K562 (cell line): ENCODE measurements around the gene AKAP7. TPM values are rescaled to one million over a fixed set of nuclear protein-coding genes. Genes with fewer than 3 reads are reported as not detected.
A peak's percentile ranks its signal among the peaks of the same experiment; 100 is the strongest.

Experiments used
- ATAC-seq: fragments of 200-7000 bp; cut with Tn5 transposase; 3 replicates; pipeline ENCODE4 v1.9.1; 2020; ENCODE audit warnings: moderate library complexity
- BruUV-seq: library from RNA; stranded (reverse); fragments of 400-500 nt; replicated peaks from 2 replicates; lab custom pipeline; 2021; lab: Mats Ljungman, UMichigan
- CTCF ChIA-PET: fragments of 300-600 bp; formaldehyde crosslinking; extraction: SDS; loops from one replicate; lab custom pipeline; 2021; ENCODE audit warnings: low intra/inter-chr PET ratio; lab: Yijun Ruan, JAX
- POLR2A ChIA-PET: fragments of 300-600, 350-650 bp; sonication (Branson Sonifier 250); formaldehyde crosslinking; extraction: SDS; loops from one replicate; lab custom pipeline; 2021; ENCODE audit warnings: antibody characterized with exemption, inconsistent platforms; lab: Yijun Ruan, JAX
- DNase-seq, 4 experiments: peaks; one replicate each; pipeline versions ENCODE4 v3.0.0 to v3.0.0-alpha.2; 2011 to 2018; ENCODE audit warnings: low spot score in 3 of 4, mixed read lengths in 3 of 4; ENCODE audit errors: extremely low read depth in 1 of 4
- FAIRE-seq: peaks from 2 replicates; lab custom pipeline; 2011; peaks lifted over from hg19 to GRCh38; lab: Jason Lieb, UNC
- H2AFZ ChIP-seq: 2 replicates; pipeline ENCODE4 v1.6.0; 2011; ENCODE audit warnings: low read depth, low read length, control low read depth, inconsistent platforms
- H3K27ac ChIP-seq: fragments of 200-600 bp; 3 replicates; pipeline ENCODE4 v1.8.0; 2011; ENCODE audit warnings: low read depth, mild to moderate bottlenecking, control low read depth, inconsistent platforms, low read length, moderate library complexity, mixed read lengths; ENCODE audit errors: extremely low read depth
- H3K27me3 ChIP-seq, 2 experiments: fragments of 300-600 bp in 1 of 2; 2 replicates in 1 of 2; 3 replicates in 1 of 2; pipeline versions ENCODE4 v1.6.0 to v1.8.0; 2011; ENCODE audit warnings: inconsistent platforms in 2 of 2, low read length in 2 of 2, mild to moderate bottlenecking in 1 of 2, mixed read lengths in 1 of 2, moderate library complexity in 1 of 2; ENCODE audit not compliant: control insufficient read depth in 2 of 2, insufficient read depth in 2 of 2
- H3K36me3 ChIP-seq: fragments of 300-600 bp; 3 replicates; pipeline ENCODE4 v1.8.0; 2011; ENCODE audit warnings: mild to moderate bottlenecking, low read length, inconsistent platforms; ENCODE audit not compliant: control insufficient read depth, insufficient read depth
- H3K4me1 ChIP-seq, 2 experiments: fragments of 200-600 bp in 1 of 2; replicated peaks in 1 of 2; 2 replicates in 1 of 2; 3 replicates in 1 of 2; pipeline versions ENCODE4 v1.5.1 to v1.8.0; 2011; ENCODE audit warnings: inconsistent platforms in 2 of 2, low read length in 2 of 2, mild to moderate bottlenecking in 1 of 2, mixed read lengths in 1 of 2, moderate library complexity in 1 of 2; ENCODE audit not compliant: control insufficient read depth in 2 of 2, insufficient read depth in 2 of 2
- H3K4me2 ChIP-seq: 2 replicates; pipeline ENCODE4 v1.6.1; 2011; ENCODE audit warnings: low read length, control low read depth, inconsistent platforms, mixed read lengths; ENCODE audit not compliant: insufficient read depth
- H3K4me3 ChIP-seq: fragments of 200-600 bp; sonication (generic), shearing (Covaris generic); 2 replicates; pipeline ENCODE4 v1.5.1; 2016; ENCODE audit warnings: control low read depth, inconsistent platforms
- H3K79me2 ChIP-seq: fragments of 200-600 bp; 3 replicates; pipeline ENCODE4 v1.8.0; 2011; ENCODE audit warnings: low read length, inconsistent platforms; ENCODE audit not compliant: control insufficient read depth, insufficient read depth
- H3K9ac ChIP-seq, 2 experiments: 2 replicates each; pipeline versions ENCODE4 v1.6.0 to v1.6.1; 2011; ENCODE audit warnings: low read depth in 2 of 2, low read length in 2 of 2, control low read depth in 1 of 2, inconsistent platforms in 1 of 2, mild to moderate bottlenecking in 1 of 2, mixed read lengths in 1 of 2; ENCODE audit not compliant: insufficient read depth in 1 of 2
- H3K9me1 ChIP-seq: one replicate; pipeline ENCODE4 v1.6.0; 2011; ENCODE audit warnings: inconsistent platforms, mild to moderate bottlenecking, low read length, moderate library complexity; ENCODE audit not compliant: control insufficient read depth, insufficient read depth
- H3K9me3 ChIP-seq: replicated peaks from 2 replicates; pipeline ENCODE4 v1.5.1; 2011; ENCODE audit warnings: low read depth, low read length, inconsistent platforms; ENCODE audit not compliant: control insufficient read depth, insufficient read depth
- H4K20me1 ChIP-seq: replicated peaks from 2 replicates; pipeline ENCODE4 v1.6.1; 2011; ENCODE audit warnings: low read length, inconsistent platforms, mixed read lengths; ENCODE audit not compliant: control insufficient read depth, insufficient read depth
- CBFA2T3 ChIP-seq: fragments of 450-650 bp; IDR thresholded peaks from 2 replicates; pipeline ENCODE4 v1.6.1; 2017
- RCOR1 ChIP-seq, 2 experiments: IDR thresholded peaks; 2 replicates each; pipeline ENCODE4 v1.6.1; 2012; ENCODE audit warnings: low read depth in 2 of 2, low read length in 2 of 2, borderline replicate concordance in 1 of 2, improper control_type of control experiment in 1 of 2
- WGBS: fragments of 100-300 bp; shearing (Covaris generic); methylation state at CpG from one replicate; pipeline ENCODE4 v1.1.6; 2016; ENCODE audit warnings: low coverage, mixed read lengths; ENCODE audit not compliant: insufficient coverage; ENCODE audit errors: missing lambda C conversion rate; 5-methylcytosine and 5-hydroxymethylcytosine counted together
- in situ Hi-C: fragments of 300-500 bp; cut with MboI; formaldehyde crosslinking; loops from 4 replicates; pipeline ENCODE4 v1.15.0; 2018; ENCODE audit warnings: inconsistent platforms, mixed read lengths
- intact Hi-C: fragments of 100-400 bp; cut with micrococcal nuclease; formaldehyde crosslinking; loops from 2 replicates; pipeline ENCODE4 v1.14.2; 2022
- polyA plus RNA-seq, 8 experiments: library from polyadenylated mRNA; depleted of rRNA in 4 of 8; stranded (reverse) in 5 of 8; unstranded in 3 of 8; fragments of >200 nt; fragmentation: Nextera tagmentation in 2 of 8; fragmentation: Illumina TruSeq in 1 of 8; extraction: Ambion mirVana in 2 of 8; extraction: Trizol in 1 of 8; gene quantifications; 2 replicates each; pipeline versions ENCODE4 v1.2.1 to v1.2.3, GENCODE V29; 2011 to 2014; ENCODE audit warnings: inconsistent platforms in 1 of 8, missing spikeins in 1 of 8
- total RNA-seq, 7 experiments: library from RNA; depleted of rRNA in 6 of 7; stranded (reverse); fragments of >200 nt in 6 of 7; fragmentation: Illumina TruSeq in 2 of 7; extraction: Trizol in 2 of 7; gene quantifications; 2 replicates each; pipeline versions ENCODE4 v1.2.1 to v1.2.3, GENCODE V29; 2011 to 2021; ENCODE audit warnings: low replicate concordance in 1 of 7
- TF ChIP-seq, protein P1 (sequence below), 2 experiments: fragments of 150-350 bp in 1 of 2; IDR thresholded peaks; 2 replicates each; pipeline ENCODE4 v1.6.1; 2012 to 2016; ENCODE audit warnings: low read depth in 2 of 2, low read length in 2 of 2, mild to moderate bottlenecking in 1 of 2, moderate library complexity in 1 of 2

The AKAP7 gene
- total and polyA plus RNA-seq, 9 of the 15 experiments (the other 6 are each of a cell fraction or from before 2014, with no cell fraction given): 0.82 to 2.6 (median 1.6) TPM

DNA sequence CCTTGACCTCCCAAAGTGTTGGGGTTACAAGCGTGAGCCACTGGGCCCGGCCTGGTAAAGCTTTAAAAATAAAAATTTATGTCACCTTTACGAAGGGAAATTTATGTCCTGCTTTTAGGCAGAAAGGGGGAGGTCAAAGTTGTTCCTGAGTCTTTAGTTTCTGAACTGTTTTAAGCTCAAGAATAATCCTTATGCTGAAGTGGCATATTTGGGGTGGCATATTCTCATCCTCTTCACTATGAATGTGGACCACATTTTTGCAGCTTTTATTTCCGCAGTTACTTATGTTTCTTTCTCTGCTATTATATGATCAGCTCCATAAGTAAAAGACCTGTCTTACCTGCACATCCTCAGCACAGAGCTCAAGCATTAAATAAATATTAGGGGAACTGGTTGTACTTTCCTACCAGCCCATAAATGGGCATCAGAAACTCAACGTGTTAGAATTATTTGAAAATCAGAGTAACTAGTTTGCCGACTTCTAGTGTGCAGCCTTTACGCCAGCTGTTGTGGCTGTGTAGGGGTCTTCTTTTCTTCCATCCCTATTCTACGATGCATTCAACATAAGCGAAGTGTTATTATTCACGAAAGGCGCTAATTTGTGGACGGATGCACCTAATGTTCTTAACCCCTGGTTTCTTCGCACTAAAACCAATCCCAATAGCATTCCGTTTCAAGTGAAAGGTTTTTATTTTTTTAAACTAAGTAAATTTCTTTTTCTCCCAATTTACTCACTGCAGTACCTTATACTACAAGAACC is 867 bp upstream of the AKAP7 start:
- FAIRE-seq (no peak), ATAC-seq (no peak), DNase-seq (no peak)
- Histone ChIP-seq H3K9ac (peak overlapping the region in 1 of 2 experiments; percentile 45; a peak in 2 of 4 replicates), H3K9me3 (no peaks in the 10 kb centered on the region), H3K4me1 (peaks cover 0 to 10% of the 10 kb centered on the region in 2 experiments; a peak in 2 of 5 replicates), H3K4me2 (no peak overlapping the region), H4K20me1 (no peaks in the 10 kb centered on the region), H3K36me3 (no peaks in the 10 kb centered on the region), H3K27ac (no peak overlapping the region), H3K4me3 (peak overlapping the region; percentile 47; the same call in 1 of the 2 replicates), H3K9me1 (no peaks in the 10 kb centered on the region), H3K27me3 (peaks cover 9 to 23% of the 10 kb centered on the region in 2 experiments; a peak in 3 of 5 replicates), H2AFZ (peak overlapping the region; percentile 56), H3K79me2 (no peaks in the 10 kb centered on the region)
- WGBS: 39% methylated on average over 14 of the region's 14 CpGs
- CTCF ChIA-PET: no interaction called here
- POLR2A ChIA-PET: no interaction called here
- in situ Hi-C loops (no loop called here), intact Hi-C loops (no loop called here)
- BruUV-seq: TSS peak; percentile 81
- TF ChIP-seq, protein P1, sequence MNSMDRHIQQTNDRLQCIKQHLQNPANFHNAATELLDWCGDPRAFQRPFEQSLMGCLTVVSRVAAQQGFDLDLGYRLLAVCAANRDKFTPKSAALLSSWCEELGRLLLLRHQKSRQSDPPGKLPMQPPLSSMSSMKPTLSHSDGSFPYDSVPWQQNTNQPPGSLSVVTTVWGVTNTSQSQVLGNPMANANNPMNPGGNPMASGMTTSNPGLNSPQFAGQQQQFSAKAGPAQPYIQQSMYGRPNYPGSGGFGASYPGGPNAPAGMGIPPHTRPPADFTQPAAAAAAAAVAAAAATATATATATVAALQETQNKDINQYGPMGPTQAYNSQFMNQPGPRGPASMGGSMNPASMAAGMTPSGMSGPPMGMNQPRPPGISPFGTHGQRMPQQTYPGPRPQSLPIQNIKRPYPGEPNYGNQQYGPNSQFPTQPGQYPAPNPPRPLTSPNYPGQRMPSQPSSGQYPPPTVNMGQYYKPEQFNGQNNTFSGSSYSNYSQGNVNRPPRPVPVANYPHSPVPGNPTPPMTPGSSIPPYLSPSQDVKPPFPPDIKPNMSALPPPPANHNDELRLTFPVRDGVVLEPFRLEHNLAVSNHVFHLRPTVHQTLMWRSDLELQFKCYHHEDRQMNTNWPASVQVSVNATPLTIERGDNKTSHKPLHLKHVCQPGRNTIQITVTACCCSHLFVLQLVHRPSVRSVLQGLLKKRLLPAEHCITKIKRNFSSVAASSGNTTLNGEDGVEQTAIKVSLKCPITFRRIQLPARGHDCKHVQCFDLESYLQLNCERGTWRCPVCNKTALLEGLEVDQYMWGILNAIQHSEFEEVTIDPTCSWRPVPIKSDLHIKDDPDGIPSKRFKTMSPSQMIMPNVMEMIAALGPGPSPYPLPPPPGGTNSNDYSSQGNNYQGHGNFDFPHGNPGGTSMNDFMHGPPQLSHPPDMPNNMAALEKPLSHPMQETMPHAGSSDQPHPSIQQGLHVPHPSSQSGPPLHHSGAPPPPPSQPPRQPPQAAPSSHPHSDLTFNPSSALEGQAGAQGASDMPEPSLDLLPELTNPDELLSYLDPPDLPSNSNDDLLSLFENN (IDR thresholded peaks at IDR 0.05; ENCODE audit: low read depth in 2 of 2, low read length in 2 of 2): no peak
- TF ChIP-seq RCOR1 (IDR thresholded peaks at IDR 0.05; ENCODE audit: borderline replicate concordance in 1 of 2, low read depth in 2 of 2, low read length in 2 of 2) (no peak), CBFA2T3 (no peak)
